GM19240 (cell line): Measurements from ENCODE around the gene LIFR.

Source experiments
- DNase-seq: peaks from one replicate; pipeline ENCODE4 v3.0.0; 2011; ENCODE audit warnings: low spot score; ENCODE audit not compliant: insufficient read length

LIFR gene

DNA sequence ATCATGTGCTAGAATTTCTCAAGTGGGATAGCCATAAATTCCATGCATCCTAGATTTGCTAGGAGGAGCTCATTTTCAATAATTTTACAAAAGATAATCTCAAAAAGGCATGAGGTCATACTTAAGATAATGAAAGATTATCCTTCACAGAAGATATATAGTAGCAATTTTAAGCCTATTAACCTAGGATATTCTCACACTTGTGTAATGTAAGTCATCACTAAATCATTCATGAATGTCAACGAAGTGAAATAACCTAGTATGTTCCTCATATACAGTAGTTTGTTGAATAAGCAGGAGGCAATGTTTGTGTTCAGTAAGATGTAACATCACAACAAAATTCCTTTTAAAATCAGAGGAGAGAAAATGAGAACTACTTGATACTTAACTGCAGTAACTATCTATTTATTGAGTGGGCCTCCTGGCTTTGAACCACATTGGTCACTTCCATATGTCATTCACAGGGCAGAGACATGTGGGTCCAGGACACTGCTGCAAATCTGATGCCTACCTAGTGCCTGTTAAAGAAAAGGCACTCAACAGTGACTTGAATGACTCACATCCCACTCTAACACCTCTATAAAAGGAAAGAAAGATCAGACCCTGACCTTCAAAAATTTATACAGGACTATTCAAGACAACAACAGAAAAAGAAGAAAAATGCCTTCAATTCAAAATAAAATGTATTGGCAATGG is 8.2 kb downstream of the LIFR start:
- DNase-seq: no peak

GRCh38 chr5:38547257-38547656 is 9.2 kb downstream of the LIFR start:
- no peak for DNase-seq

GRCh38 chr5:38546691-38547146 is 9.7 kb downstream of the LIFR start:
- no peak for DNase-seq

GRCh38 chr5:38543886-38544285 is 12.6 kb downstream of the LIFR start:
- no peak for DNase-seq

DNA sequence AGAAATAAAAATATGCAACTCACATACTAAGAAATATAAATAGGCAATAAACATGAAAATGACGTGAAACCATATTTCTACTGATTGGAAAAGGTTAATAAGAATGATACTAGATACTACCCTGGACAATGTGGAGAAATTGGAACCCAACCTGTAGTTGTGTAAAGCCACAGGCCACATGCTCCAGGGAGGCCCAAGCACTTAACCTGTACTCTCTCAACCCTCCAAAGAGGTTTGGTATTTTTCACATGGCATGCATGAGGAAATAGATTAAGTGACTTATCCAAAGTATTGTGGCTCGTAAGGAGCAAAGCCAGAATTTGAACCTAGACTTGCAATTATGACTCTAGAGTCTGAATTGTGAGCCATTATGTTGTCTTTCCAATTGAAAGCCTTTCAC is 13.4 kb downstream of the LIFR start:
- no peak for DNase-seq

- DNase-seq: no peak
Measured at GRCh38 chr5:38541174-38541725, 15.2 kb downstream of the LIFR start.

DNA sequence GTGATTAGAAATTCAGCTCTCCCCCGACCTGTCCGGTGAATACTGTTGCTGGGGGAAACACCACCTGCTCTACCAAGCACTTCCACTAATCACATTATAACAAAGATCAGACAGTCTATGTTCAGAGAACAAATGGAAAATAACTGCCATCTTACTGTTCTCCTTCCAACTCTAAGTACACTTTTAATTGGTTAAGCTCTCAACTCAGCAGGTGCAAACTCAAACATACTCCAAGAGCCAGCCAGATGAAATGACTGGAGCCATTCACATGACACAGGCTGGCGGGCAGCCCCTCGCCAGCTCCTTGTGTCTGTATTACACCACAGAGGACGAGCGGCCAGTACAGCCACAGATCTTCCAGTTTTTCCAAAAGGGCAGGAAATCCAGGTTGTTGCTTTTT is 16.1 kb downstream of the LIFR start:
- DNase-seq: no peak

GRCh38 chr5:38538161-38538560 is 18.3 kb downstream of the LIFR start:
- DNase-seq: no peak

DNA sequence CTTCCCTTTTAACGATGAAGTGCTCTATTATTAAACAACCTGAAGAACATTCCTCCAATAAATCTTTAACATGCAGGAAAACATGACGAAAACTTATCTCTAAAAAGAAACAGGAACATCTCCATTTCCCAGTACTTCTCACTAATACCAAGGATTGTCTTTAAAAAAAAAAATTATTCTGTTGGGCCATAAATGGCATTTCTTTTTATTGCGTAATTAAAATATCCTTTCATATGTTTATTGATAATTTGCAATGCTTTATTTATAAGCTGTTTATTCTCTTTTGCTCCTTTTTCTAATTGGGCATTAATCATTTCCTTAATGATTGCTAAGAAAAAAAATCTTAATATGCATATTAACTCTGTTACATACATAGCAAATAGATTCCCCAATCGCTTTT is 18.9 kb downstream of the LIFR start:
- DNase-seq: no peak

DNA sequence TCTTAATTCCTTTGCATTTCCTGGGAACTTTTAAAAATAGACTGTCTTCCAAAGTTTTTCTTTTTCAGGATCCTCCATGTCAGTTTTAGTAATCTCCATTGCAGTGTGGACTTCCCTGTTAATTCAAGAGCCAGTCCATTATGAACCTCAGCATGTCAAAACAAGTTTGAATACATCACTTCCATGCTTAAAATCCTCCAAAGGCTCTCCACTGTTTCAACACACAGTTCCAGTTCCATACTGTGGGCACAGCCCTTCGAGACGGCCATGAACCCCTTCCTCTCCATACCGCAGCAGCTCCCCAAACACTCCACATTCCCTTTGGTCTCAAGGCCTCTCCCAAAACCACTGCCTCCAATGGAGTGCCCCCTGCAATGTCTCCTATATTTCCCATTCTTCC is 19.5 kb downstream of the LIFR start:
- DNase-seq: no peak

GRCh38 chr5:38535845-38536244 is 20.6 kb downstream of the LIFR start:
- no peak for DNase-seq

GRCh38 chr5:38535248-38535750 is 21.1 kb downstream of the LIFR start:
- DNase-seq: no peak

DNA sequence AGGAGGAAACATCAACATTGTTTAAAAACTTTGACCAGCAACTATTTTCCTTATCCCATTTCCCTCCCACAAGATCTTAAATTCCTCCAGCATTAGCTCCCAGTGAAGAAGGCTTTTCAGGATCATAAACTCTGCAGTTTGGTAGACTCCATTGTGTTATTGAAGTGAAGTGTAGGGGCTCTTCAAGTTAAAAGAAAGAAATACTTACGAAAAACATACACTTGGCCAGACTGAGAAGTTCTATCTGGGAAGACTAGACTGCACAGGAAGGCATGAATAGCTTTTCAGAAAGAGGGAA is 22.3 kb downstream of the LIFR start:
- DNase-seq: no peak

DNA sequence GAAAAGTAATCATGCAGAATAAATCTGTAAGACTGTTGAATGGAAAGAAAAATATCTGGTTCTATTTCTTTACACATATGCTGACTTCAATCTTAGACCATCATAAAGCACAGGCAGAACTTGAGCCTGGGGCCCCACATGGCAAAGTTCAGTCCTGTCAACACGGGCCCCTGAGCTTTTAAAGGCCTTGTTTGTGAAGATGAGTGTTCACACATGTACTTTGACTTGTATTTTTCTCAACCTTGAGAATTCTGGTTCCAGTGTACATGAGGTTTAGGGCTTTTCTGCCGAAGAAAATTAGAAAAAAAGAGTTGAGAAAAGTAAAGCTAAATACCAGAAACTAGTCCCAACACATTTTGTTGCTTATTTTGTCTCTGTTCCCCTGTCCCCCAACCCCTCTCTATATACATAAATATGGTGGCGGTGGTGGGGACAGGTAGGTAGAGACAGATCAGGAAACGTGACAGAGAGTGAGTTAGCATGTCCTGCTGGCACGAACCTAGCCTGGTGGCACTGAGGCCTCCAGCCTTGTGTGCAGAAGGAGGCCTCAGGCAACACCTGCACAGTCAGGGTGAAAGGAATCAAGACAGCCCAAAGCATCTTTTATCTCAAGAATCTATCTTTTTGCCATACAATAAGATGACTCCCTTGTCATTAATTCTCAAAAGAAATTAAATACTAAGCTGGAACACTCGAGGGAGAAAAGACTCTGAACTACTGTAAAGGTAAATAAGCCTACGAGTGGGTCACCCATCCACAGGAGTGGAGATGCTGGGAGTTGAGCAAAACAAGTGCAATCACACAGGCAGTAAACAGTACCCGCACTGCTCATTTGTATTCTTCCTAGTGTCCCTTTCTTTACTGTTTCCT is 22.9 kb downstream of the LIFR start:
- DNase-seq: no peak

GRCh38 chr5:38532165-38532669 is 24.2 kb downstream of the LIFR start:
- DNase-seq: no peak

- no peak for DNase-seq
Measured at GRCh38 chr5:38531518-38531917, 24.9 kb downstream of the LIFR start.

DNA sequence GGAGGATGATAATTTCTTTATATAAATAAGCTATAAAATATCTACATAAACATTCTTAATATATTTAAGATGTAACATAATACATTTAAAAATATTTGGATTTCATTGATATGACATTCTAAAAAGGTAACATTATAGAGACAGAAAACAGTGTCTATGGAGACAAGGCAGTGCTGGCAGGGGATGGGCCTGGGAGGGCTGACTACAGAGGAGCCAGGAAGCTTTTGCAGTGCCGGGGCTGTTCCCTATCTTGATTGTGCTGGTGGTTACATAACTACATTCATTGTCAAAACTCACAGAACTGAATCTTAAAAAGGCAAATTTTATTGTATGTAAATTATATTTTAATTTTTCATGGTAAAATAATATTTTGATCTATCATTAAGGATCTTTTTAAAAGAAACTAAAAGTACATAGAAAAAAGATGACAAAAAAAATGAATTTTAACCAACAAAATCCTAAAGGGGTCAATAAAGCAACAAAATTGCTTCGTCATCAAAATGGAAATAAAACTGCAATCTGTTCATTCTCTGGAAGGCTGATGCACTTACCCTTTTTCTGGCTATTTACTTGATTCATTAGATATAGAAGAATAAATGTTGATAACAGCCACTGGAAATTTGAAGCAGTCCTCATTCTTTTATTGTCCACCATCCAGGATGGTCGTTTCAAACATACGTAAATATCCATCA is 26.3 kb downstream of the LIFR start:
- no peak for DNase-seq

DNA sequence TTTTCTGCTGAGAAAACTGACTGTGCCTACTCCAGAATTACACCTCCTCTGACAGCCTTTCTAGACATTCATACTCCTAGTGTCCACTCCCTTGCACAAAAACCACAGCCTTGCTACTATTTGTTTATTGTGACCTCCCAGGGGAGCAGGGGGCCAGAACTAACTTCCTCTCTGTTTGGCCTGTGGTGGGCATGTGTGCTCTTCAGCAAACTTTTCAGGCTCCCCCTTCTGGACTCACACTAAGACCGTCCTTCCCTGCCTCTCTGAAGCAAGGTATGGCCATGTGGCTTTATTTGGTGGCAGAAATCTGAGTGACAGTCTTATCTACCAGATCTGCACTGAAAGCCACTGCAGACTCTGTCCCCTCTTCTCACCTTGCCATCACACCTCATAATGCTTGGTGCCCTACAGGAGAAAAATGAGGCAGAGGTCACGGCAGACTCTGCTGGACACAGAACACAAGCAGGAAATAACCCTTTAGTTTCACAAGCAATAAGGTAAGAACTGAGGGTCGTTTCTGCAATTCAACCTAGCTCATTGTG is 28.2 kb downstream of the LIFR start:
- no peak for DNase-seq

- no peak for DNase-seq
Measured at GRCh38 chr5:38527475-38527874, 29.0 kb downstream of the LIFR start.

DNA sequence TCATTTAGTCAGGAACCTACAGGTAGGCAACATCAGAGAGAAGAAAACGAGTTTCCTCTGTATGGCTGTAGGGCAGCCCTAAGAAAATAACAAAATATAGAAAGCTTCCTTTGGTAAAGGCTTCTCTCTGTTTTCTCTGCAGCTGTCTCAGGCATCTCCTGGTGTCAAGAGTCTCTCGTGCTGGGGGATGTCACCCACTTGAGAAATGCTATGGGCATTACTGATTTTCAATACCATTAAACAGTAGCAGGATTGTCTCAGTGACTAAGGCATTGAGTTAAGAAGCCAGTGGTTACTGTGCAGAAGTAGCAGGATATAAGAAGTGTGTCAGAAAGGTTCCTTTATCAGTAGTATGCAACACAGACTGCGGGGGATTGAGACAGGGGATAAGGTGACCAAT is 32.4 kb downstream of the LIFR start:
- DNase-seq: no peak

DNA sequence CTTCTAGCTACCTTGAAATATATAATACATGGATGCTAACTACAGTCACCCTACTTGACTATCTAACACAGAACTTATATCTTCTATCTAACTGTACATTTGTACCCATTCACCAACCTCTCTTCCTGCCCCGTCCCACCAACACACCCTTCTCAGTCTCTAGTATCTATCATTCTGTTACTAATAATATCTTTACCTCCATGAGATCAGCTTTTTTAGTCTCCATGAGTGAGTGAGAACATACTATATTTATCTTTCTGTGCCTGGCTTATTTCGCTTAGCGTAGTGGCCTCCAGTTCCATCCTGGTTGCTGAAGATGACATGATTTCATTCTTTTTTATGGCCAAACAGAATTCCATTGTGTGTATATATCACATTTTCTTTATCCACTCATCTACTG is 37.0 kb downstream of the LIFR start:
- no peak for DNase-seq
